H1 (cell line): ENCODE measurements around the gene KRT8. TPM values are rescaled to one million over a fixed set of nuclear protein-coding genes. Genes with fewer than 3 reads are reported as not detected.

Experiments
- CTCF ChIA-PET: fragments of 300-600 bp; sonication (Branson Sonifier 250); formaldehyde crosslinking; loops from one replicate; lab custom pipeline; 2021; ENCODE audit not compliant: partially characterized antibody; lab: Charles Lee
- POLR2A ChIA-PET: fragments of 300-600 bp; sonication (Branson Sonifier 250); formaldehyde crosslinking; loops from one replicate; lab custom pipeline; 2021; ENCODE audit warnings: inconsistent platforms; ENCODE audit not compliant: partially characterized antibody; lab: Charles Lee
- DNase-seq, 2 experiments: peaks; one replicate each; pipeline versions ENCODE4 v3.0.0 to v3.0.0-alpha.2; 2010 to 2022; ENCODE audit warnings: low spot score in 2 of 2, low read depth in 1 of 2, mixed read lengths in 1 of 2
- FAIRE-seq: peaks from 2 replicates; lab custom pipeline; 2011; peaks lifted over from hg19 to GRCh38; lab: Jason Lieb, UNC
- H2AFZ ChIP-seq: 2 replicates; pipeline ENCODE4 v1.8.1; 2012; ENCODE audit warnings: low read length, inconsistent platforms
- H2AK5ac ChIP-seq: 2 replicates; pipeline ENCODE4 v1.6.1; 2013; ENCODE audit warnings: low read depth, low read length
- H2BK120ac ChIP-seq: replicated peaks from 2 replicates; pipeline ENCODE3; 2013; ENCODE audit warnings: low read depth, low read length, inconsistent platforms
- H2BK12ac ChIP-seq: 2 replicates; pipeline ENCODE4 v1.6.1; 2013; ENCODE audit warnings: low read depth, low read length
- H2BK15ac ChIP-seq: 2 replicates; pipeline ENCODE4 v1.6.1; 2013; ENCODE audit warnings: low read length
- H2BK20ac ChIP-seq: 2 replicates; pipeline ENCODE4 v1.6.1; 2013; ENCODE audit warnings: low read length
- H2BK5ac ChIP-seq: 2 replicates; pipeline ENCODE4 v1.6.1; 2013; ENCODE audit warnings: low read depth, low read length
- H3K14ac ChIP-seq: 2 replicates; pipeline ENCODE4 v1.6.1; 2013; ENCODE audit warnings: inconsistent platforms; ENCODE audit not compliant: insufficient read length
- H3K18ac ChIP-seq: 2 replicates; pipeline ENCODE4 v1.6.1; 2013; ENCODE audit warnings: low read length; ENCODE audit errors: extremely low read depth
- H3K23ac ChIP-seq: 2 replicates; pipeline ENCODE4 v1.6.1; 2013; ENCODE audit warnings: inconsistent platforms; ENCODE audit not compliant: insufficient read length
- H3K23me2 ChIP-seq: 2 replicates; pipeline ENCODE4 v1.6.1; 2013; ENCODE audit warnings: low read depth, low read length
- H3K27ac ChIP-seq: 2 replicates; pipeline ENCODE4 v1.6.1; 2011; ENCODE audit warnings: low read depth, low read length, inconsistent platforms
- H3K27me3 ChIP-seq, 4 experiments: replicated peaks in 1 of 4; 1 replicate in 1 of 4; 2 replicates in 3 of 4; pipeline versions ENCODE4 v1.6.1 to v1.8.1; 2011 to 2013; ENCODE audit warnings: low read length in 3 of 4, mild to moderate bottlenecking in 3 of 4, inconsistent platforms in 2 of 4, mixed read lengths in 2 of 4, moderate library complexity in 1 of 4; ENCODE audit not compliant: control insufficient read depth in 3 of 4, insufficient read depth in 3 of 4; ENCODE audit errors: extremely low read depth in 1 of 4
- H3K36me3 ChIP-seq, 4 experiments: 2 replicates each; pipeline versions ENCODE4 v1.6.1 to v1.8.1; 2011 to 2013; ENCODE audit warnings: mild to moderate bottlenecking in 4 of 4, low read length in 3 of 4, moderate library complexity in 2 of 4, control low read depth in 1 of 4, inconsistent platforms in 1 of 4; ENCODE audit not compliant: insufficient read depth in 4 of 4, control insufficient read depth in 2 of 4
- H3K4ac ChIP-seq: replicated peaks from 2 replicates; pipeline ENCODE3; 2013; ENCODE audit warnings: low read length, low read depth, mixed read lengths, inconsistent platforms; ENCODE audit not compliant: insufficient read length
- H3K4me1 ChIP-seq, 4 experiments: replicated peaks in 1 of 4; 1 replicate in 1 of 4; 2 replicates in 3 of 4; pipeline versions ENCODE4 v1.6.1 to v1.8.1; 2011 to 2013; ENCODE audit warnings: low read length in 3 of 4, inconsistent platforms in 2 of 4, mixed read lengths in 1 of 4; ENCODE audit not compliant: insufficient read depth in 4 of 4, control insufficient read depth in 3 of 4
- H3K4me2 ChIP-seq, 2 experiments: 2 replicates each; pipeline versions ENCODE4 v1.6.1 to v1.8.1; 2011 to 2013; ENCODE audit warnings: low read depth in 2 of 2, low read length in 2 of 2, control low read depth in 1 of 2, inconsistent platforms in 1 of 2, mild to moderate bottlenecking in 1 of 2; ENCODE audit not compliant: insufficient read depth in 1 of 2
- H3K4me3 ChIP-seq, 4 experiments: fragments of 200-600, 300-600 bp in 1 of 4; sonication (generic), shearing (Covaris generic), sonication (Bioruptor Twin) in 1 of 4; 2 replicates each; pipeline versions ENCODE4 v1.5.1 to v1.8.1; 2011 to 2016; ENCODE audit warnings: low read length in 4 of 4, low read depth in 3 of 4, control low read depth in 2 of 4, inconsistent platforms in 2 of 4, mild to moderate bottlenecking in 2 of 4, mixed read lengths in 1 of 4, moderate library complexity in 1 of 4; ENCODE audit not compliant: insufficient read depth in 2 of 4; ENCODE audit errors: extremely low read depth in 1 of 4
- H3K56ac ChIP-seq: replicated peaks from 2 replicates; pipeline ENCODE3; 2013; ENCODE audit warnings: low read depth, mild to moderate bottlenecking, mixed read lengths, low read length, inconsistent platforms; ENCODE audit not compliant: insufficient read length
- H3K79me1 ChIP-seq: 2 replicates; pipeline ENCODE4 v1.6.1; 2013; ENCODE audit warnings: low read depth, low read length, control low read depth
- H3K79me2 ChIP-seq, 2 experiments: 2 replicates each; pipeline versions ENCODE4 v1.6.1 to v1.8.1; 2012 to 2013; ENCODE audit warnings: low read length in 2 of 2, mild to moderate bottlenecking in 2 of 2, inconsistent platforms in 1 of 2; ENCODE audit not compliant: insufficient read depth in 2 of 2, control insufficient read depth in 1 of 2
- H3K9ac ChIP-seq, 4 experiments: replicated peaks in 1 of 4; 1 replicate in 1 of 4; 2 replicates in 3 of 4; pipeline versions ENCODE4 v1.6.1 to v1.8.1; 2011 to 2013; ENCODE audit warnings: low read depth in 3 of 4, low read length in 3 of 4, control low read depth in 2 of 4, mild to moderate bottlenecking in 2 of 4, moderate library complexity in 2 of 4, inconsistent platforms in 1 of 4; ENCODE audit errors: extremely low read depth in 1 of 4
- H3K9me3 ChIP-seq, 2 experiments: 2 replicates each; pipeline versions ENCODE4 v1.6.1 to v1.8.1; 2012 to 2013; ENCODE audit warnings: mild to moderate bottlenecking in 2 of 2, moderate library complexity in 2 of 2, control low read depth in 1 of 2, inconsistent platforms in 1 of 2, low read depth in 1 of 2, low read length in 1 of 2, mixed read lengths in 1 of 2; ENCODE audit not compliant: insufficient read depth in 2 of 2
- H4K20me1 ChIP-seq, 2 experiments: replicated peaks in 1 of 2; 2 replicates each; pipeline versions ENCODE3 to v1.8.1; 2011 to 2013; ENCODE audit warnings: inconsistent platforms in 2 of 2, low read length in 2 of 2, mild to moderate bottlenecking in 1 of 2; ENCODE audit not compliant: insufficient read depth in 2 of 2, control insufficient read depth in 1 of 2
- H4K5ac ChIP-seq: 2 replicates; pipeline ENCODE4 v1.6.1; 2013; ENCODE audit warnings: low read length, low read depth, mixed read lengths, inconsistent platforms; ENCODE audit not compliant: insufficient read length
- H4K8ac ChIP-seq: 2 replicates; pipeline ENCODE4 v1.8.0; 2013; ENCODE audit warnings: mild to moderate bottlenecking, moderate library complexity, low read length, inconsistent platforms; ENCODE audit not compliant: insufficient read depth; ENCODE audit errors: extremely low read depth
- H4K91ac ChIP-seq: replicated peaks from 2 replicates; pipeline ENCODE3; 2013; ENCODE audit warnings: low read length, mixed read lengths, inconsistent platforms; ENCODE audit not compliant: insufficient read length
- POLR2A ChIP-seq, 2 experiments: IDR thresholded peaks; 1 replicate in 1 of 2; 2 replicates in 1 of 2; pipeline ENCODE4 v1.6.1; 2011; ENCODE audit warnings: low read depth in 2 of 2, low read length in 2 of 2, mild to moderate bottlenecking in 2 of 2; ENCODE audit errors: control extremely low read depth in 1 of 2
- SRF ChIP-seq: IDR thresholded peaks from 2 replicates; pipeline ENCODE4 v1.6.1; 2011; ENCODE audit warnings: mild to moderate bottlenecking, low read depth, low read length, moderate library complexity
- WGBS, 2 experiments: shearing (Covaris generic) in 1 of 2; methylation state at CpG; one replicate each; pipeline versions ENCODE4 v1.1.6 to v1.1.7; 2013 to 2015; ENCODE audit warnings: low lambda C conversion rate in 2 of 2, mixed read lengths in 2 of 2, inconsistent platforms in 1 of 2, low coverage in 1 of 2, missing lambda C conversion rate in 1 of 2; ENCODE audit not compliant: insufficient replicate concordance in 2 of 2, insufficient coverage in 1 of 2, insufficient read length in 1 of 2; ENCODE audit errors: extremely low coverage in 1 of 2, missing lambda C conversion rate in 1 of 2; 5-methylcytosine and 5-hydroxymethylcytosine counted together
- polyA plus RNA-seq, 7 experiments: library from polyadenylated mRNA; depleted of rRNA in 3 of 7; stranded (reverse) in 5 of 7; unstranded in 2 of 7; fragments of >200 nt in 5 of 7; fragments of 200-250 nt in 2 of 7; gene quantifications; 1 replicate in 5 of 7; 2 replicates in 1 of 7; 4 replicates in 1 of 7; pipeline versions ENCODE4 v1.2.1 to v1.2.3, GENCODE V29; 2011 to 2013; ENCODE audit warnings: missing spikeins in 2 of 7, mixed read lengths in 2 of 7
- total RNA-seq: library from RNA; stranded (reverse); fragmentation: NEBNext Ultra II Directional; extraction: Animal tissue kit (Norgen Biotek cat#: 25700); gene quantifications from 2 replicates; pipeline ENCODE4 v1.2.1, GENCODE V29; 2021

The KRT8 gene
- total and polyA plus RNA-seq, 2 of the 8 experiments (the other 6 are each of a cell fraction or from before 2014, with no cell fraction given): 280 to 290 TPM

DNA sequence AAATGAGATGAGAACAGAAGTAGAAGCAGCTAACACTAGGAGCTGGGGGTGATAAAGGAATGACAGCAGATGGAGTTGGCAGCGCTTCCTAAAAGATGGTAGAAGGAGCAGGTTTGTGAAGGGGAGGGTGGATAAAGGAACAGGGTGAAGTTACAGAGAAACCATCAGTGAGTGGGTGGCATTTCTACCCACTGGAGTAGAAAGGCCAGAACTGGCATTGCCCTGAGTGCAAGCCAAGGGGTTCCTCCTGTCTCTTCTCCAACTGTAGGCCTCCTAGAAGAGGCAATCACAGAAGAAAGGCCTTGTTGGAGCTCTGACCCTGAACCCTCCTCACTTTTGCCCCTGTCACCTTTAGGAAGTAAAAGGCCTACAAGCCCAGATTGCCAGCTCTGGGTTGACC is 46.2 kb upstream of the KRT8 start:
- H3K4ac ChIP-seq: no peak overlapping the region
- peaks cover 23 to 33% (median 28%) of the 10 kb centered on the region in 4 experiments for H3K36me3 ChIP-seq
- peaks cover 12 to 25% (median 18%) of the 10 kb centered on the region in 4 experiments for H3K4me1 ChIP-seq
- H3K79me2 ChIP-seq: peaks cover 7 to 22% of the 10 kb centered on the region in 2 experiments
- POLR2A ChIA-PET: interaction anchor here (1.8 to 9.8 kb wide), 9 partner anchors 9 to 55 kb away, joined by 5 to 297 read pairs (median 14); partner anchors contain the start of genes EIF4B and KRT8
- 100% methylated on average over 1 of the region's 1 CpG; no CpG with 5 or more reads in 1 of the 2 experiments for WGBS, 2 experiments
- 0 out of 2 replicates have a peak overlapping the region, but pooled peaks have one; percentile 29 for H2BK15ac ChIP-seq
- no peak overlapping the region for H4K8ac ChIP-seq
- no peak for DNase-seq
- no peak overlapping the region for H3K56ac ChIP-seq
- no peak overlapping the region for H3K18ac ChIP-seq
- H3K4me3 ChIP-seq: peak overlapping the region in 1 of 4 experiments; percentile 88; a peak in 2 of 8 replicates
- no peak overlapping the region for H2AK5ac ChIP-seq
- H3K9ac ChIP-seq: no peak overlapping the region; a peak in 1 of 7 replicates
- no peak for FAIRE-seq
- TF ChIP-seq POLR2A (IDR thresholded peaks at IDR 0.05; ENCODE audit: control extremely low read depth in 1 of 2, low read depth in 2 of 2, low read length in 2 of 2) (peak in 1 of 2 experiments; percentile 61; a peak in 1 of 3 replicates), SRF (no peak)
- TF ChIP-seq, all 59 proteins: peak for 1
- Histone ChIP-seq H2BK12ac (no peak overlapping the region), H4K5ac (no peak overlapping the region), H3K27ac (no peak overlapping the region), H3K14ac (no peak overlapping the region), H2BK20ac (no peak overlapping the region), H3K27me3 (no peaks in the 10 kb centered on the region), H4K91ac (no peak overlapping the region), H3K23me2 (peaks cover 9% of the 10 kb centered on the region), H3K79me1 (peaks cover 12% of the 10 kb centered on the region), H3K23ac (no peak overlapping the region), H3K9me3 (no peaks in the 10 kb centered on the region), H2BK120ac (no peak overlapping the region), H3K4me2 (peak overlapping the region; percentile 78 to 90; a peak in 3 of 4 replicates), H2BK5ac (no peak overlapping the region), H2AFZ (no peak overlapping the region), H4K20me1 (peaks cover 7 to 22% of the 10 kb centered on the region in 2 experiments)
- CTCF ChIA-PET: interaction anchor here (0.7 to 16.1 kb wide), 16 partner anchors 10 to 788 kb away, joined by 3 to 314 read pairs (median 10); partner anchors contain the start of gene KRT8
